Mononuclear cell (primary cell): Measurements from ENCODE around the gene ARHGEF19. TPM values are rescaled to one million over a fixed set of nuclear protein-coding genes. Genes with fewer than 3 reads are reported as not detected.
"Not testable (repeated sequence)": the region's sequence is repeated elsewhere in the genome, so short reads cannot be mapped to it uniquely, and the experiment has no call there.

Source experiments
- H3K27me3 ChIP-seq: 2 replicates; pipeline ENCODE4 v1.6.0; 2011; ENCODE audit warnings: low read length, control low read depth; ENCODE audit not compliant: insufficient read depth
- H3K4me1 ChIP-seq: 2 replicates; pipeline ENCODE4 v1.5.1; 2011; ENCODE audit warnings: mild to moderate bottlenecking, low read length, control low read depth; ENCODE audit not compliant: insufficient read depth
- H3K4me3 ChIP-seq: 2 replicates; pipeline ENCODE4 v1.5.1; 2011; ENCODE audit warnings: mild to moderate bottlenecking, low read length, moderate library complexity
- H3K9me3 ChIP-seq: 2 replicates; pipeline ENCODE4 v1.5.1; 2011; ENCODE audit warnings: low read depth, mild to moderate bottlenecking, control low read depth, low read length
- total RNA-seq: library from RNA; depleted of rRNA; stranded (reverse); fragments of >200 nt; gene quantifications from one replicate; pipeline ENCODE4 v1.2.3, GENCODE V29; 2012

Gene ARHGEF19
- total RNA-seq, 1 donor, result 1.9 TPM

DNA sequence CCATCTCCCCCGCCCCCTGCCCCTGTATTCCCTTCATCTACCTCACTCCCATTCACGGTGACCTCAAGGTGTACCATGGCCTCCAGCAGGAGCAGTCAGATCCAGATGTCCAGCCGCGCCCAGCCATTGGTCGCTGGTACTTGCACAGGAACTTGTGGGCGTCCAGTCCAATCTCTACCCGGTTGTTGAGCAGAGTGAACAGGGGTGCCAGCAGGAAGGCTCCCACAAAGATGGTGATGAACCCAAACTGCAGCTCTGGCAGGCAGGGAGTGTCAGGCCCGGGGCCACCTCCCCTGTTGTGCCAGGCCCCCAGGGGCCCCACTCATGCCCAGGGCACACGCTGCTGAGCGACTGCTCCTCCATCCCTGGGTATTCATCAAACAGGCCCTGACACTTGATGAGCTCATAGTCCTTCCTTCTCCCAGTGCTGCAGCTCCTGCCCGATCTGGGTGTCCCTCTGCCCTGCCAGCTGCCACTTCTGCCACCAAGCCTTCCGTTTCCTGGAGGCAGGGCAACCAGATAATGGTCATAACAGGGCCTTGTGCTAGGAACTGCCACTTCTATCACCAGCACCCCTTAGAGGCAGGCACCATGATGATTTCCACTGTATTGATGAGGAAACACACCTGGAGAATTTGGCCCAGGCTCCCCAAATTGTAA is 5.7 kb upstream of the ARHGEF19 start:
- no peaks in the 10 kb centered on the region for H3K9me3 ChIP-seq
- no peak overlapping the region for H3K4me3 ChIP-seq
- no peaks in the 10 kb centered on the region for H3K27me3 ChIP-seq
- peaks cover 14% of the 10 kb centered on the region for H3K4me1 ChIP-seq

DNA sequence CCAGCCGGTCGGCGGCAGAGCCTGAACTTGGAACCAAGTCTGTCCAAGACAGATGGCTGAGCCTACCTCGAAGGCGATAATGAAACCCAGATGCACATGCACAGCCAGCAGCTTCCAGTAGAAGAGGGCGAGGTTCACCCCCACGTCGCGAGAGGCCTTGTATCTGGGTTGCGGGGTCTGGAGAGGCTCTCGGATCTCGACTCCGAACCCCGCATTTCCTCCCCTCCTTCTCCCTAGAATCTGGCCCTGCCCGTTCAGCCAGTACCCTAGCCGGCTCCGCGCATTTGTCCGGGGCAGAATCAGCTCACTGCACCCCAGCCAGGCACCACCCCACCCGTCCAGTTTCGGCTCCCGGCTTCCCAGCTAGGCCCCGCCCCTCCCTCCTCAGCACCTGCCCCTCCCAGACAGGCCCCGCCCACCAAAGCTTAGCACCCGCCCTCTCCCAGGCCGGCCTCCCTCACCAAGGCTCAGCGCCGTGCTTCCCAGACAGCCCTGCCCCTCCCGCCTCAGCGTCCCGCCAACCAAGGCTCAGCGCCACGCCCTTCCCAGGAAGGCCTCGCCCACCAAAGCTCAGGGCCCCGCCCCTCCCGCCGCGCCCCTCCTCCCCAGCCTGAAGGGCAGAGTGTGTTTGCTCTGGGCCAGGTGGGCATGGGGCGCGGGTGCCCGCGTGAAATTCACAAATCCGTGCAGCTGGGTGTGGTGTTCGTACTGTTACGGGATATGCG is 4.8 kb upstream of the ARHGEF19 start:
- no peaks in the 10 kb centered on the region for H3K9me3 ChIP-seq
- H3K4me1 ChIP-seq, result peaks cover 14% of the 10 kb centered on the region
- peak overlapping the region; percentile 40 for H3K4me3 ChIP-seq
- H3K27me3 ChIP-seq, result no peaks in the 10 kb centered on the region

DNA sequence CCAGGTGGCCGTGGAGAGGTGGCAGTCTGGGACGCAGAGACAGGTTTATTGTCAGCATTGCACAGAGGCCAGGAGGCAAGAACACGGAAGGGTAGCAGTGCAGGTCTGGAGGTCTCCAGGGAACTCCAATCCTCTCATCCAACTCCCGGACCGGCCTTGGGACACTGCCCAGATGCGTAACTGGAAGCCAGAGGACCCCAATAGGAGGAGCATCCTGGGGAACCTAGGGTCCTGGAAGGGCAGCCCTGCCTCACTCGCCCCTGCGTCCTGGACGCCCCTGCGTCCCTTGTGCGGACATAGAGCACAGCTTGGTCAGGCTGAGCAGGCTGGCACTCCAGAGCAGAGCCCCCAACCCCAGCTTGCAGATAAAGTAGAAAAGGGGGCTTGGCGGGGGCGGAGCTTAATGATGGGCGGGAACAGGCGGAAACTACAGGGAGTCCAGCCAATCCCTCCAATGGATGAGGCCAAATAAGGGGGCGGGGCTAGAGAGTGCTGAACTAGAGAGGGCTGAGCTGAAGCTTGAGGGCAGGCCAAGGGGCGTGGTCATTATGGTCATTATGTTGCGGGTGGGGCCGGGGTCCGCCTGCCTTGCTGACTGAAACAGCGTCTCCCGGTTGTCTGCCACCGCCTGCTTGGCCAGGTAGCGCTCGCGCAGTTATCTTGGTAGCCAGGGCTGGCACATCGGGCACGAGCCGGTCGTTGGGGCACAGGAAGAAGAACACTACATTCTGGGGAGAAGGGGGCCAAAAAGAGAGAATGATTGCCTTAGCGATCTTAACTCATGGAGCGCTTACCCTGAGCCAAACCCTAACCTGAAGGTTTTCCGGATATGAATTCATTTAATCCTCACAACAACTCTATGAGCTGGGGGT is 3.7 kb upstream of the ARHGEF19 start:
- peak overlapping the region; percentile 40 for H3K4me3 ChIP-seq

DNA sequence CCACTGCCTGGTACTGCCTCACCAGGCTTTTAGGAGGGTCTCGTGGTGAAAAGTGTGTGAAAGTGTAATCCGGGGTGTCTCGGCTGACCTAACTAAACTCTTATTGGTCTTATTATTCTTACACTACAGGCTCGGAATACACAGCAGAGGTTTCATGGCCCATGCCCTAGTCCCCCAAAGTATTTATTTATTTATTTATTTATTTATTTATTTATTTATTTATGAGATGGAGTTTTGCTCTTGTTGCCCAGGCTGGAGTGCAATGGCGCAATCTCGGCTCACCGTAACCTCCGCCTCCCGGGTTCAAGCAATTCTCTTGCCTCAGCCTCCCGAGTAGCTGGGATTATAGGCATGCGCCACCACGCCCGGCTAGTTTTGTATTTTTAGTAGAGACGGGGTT is 2.8 kb upstream of the ARHGEF19 start:
- H3K4me3 ChIP-seq, H3K9me3 ChIP-seq, H3K27me3 ChIP-seq: not testable (repeated sequence)
- peaks cover 14% of the 10 kb centered on the region for H3K4me1 ChIP-seq

More for the DNA sequence above, 3.7 kb upstream of the ARHGEF19 start:
- Histone ChIP-seq H3K9me3 (no peaks in the 10 kb centered on the region), H3K27me3 (no peaks in the 10 kb centered on the region), H3K4me1 (peaks cover 14% of the 10 kb centered on the region)

DNA sequence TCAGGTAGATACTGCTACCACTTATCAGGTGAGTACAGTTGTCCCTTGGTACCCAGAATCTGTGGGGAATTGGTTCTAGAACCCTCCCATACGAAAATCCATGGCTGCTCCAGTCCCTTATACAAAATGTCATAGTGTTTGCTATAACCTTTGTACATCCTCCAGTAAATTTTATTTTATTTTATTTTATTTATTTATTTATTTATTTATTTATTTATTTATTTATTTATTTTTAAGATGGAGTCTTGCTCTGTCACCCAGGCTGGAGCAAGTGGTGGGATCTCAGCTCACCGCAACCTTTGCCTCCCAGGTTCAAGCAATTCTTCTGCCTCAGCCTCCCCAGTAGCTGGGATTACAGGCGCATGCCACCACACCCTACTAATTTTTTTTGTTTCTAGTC is 1.1 kb upstream of the ARHGEF19 start:
- H3K4me1 ChIP-seq, result peaks cover 14% of the 10 kb centered on the region
- not testable (repeated sequence) for H3K9me3 ChIP-seq, H3K27me3 ChIP-seq, H3K4me3 ChIP-seq

DNA sequence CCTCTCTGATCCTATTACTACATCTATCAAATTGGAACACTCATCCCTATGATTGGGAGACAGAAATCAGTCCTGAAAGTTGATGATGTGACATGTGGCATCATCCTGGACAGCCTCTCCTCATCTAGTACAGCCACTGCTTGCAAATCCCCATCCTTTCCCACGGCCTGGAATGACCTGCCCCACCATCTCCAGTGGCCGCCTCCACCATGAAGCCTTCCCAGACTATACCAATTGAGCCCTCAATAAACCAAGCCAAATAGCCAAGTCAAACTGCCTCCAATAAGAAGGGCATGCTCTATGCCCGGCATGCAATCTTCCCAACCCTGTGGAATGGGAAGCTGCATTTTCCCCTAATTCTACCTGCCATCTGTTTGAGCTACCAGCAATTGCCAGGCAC is 561 bp upstream of the ARHGEF19 start:
- Histone ChIP-seq H3K9me3 (no peaks in the 10 kb centered on the region), H3K4me3 (no peak overlapping the region), H3K4me1 (peaks cover 14% of the 10 kb centered on the region)

DNA sequence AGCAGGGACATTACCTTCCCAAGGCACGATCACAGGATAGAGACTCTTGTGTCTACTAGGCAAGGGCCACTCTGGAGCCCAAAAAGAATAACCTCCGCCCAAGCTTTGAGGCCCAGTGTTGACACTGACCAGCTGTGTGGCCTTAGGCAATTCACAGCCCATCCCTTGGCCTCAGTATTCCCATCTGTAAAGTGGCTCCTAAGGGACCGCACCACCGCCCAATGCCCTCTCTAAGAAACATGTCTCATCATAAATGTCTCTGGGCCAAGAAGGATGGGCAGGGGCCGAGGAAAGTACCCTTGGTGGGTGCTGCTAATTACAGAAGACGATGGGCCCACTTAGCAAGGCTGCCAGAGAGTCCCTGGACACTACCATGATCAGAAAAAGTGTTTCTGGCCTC is 628 bp downstream of the ARHGEF19 start:
- Histone ChIP-seq H3K27me3 (no peaks in the 10 kb centered on the region), H3K9me3 (no peaks in the 10 kb centered on the region), H3K4me1 (peaks cover 19% of the 10 kb centered on the region), H3K4me3 (no peak overlapping the region)

More for the DNA sequence above, 561 bp upstream of the ARHGEF19 start:
- H3K27me3 ChIP-seq, result no peaks in the 10 kb centered on the region

DNA sequence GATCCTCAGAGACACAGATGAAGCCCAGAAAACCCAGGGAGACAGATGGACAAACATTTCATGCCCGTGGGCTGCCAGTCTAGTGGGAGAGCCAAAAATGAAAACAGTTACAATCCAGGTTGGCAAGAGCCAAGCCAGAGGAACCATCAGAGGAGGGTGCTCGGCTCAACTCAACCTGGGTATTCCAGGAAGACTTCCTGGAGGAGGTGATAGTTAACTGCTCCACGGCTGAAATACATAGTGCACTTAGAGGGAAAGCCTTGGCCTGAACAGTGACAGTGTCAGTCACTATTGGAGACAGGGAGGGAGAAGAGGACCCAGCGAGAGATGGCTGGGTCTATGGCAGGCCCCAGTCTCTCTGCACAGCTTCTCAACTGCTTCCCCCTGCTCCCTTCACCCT is 1.9 kb downstream of the ARHGEF19 start:
- no peak overlapping the region for H3K4me3 ChIP-seq
- peaks cover 15% of the 10 kb centered on the region for H3K4me1 ChIP-seq
- H3K9me3 ChIP-seq, result no peaks in the 10 kb centered on the region
- H3K27me3 ChIP-seq, result no peaks in the 10 kb centered on the region

DNA sequence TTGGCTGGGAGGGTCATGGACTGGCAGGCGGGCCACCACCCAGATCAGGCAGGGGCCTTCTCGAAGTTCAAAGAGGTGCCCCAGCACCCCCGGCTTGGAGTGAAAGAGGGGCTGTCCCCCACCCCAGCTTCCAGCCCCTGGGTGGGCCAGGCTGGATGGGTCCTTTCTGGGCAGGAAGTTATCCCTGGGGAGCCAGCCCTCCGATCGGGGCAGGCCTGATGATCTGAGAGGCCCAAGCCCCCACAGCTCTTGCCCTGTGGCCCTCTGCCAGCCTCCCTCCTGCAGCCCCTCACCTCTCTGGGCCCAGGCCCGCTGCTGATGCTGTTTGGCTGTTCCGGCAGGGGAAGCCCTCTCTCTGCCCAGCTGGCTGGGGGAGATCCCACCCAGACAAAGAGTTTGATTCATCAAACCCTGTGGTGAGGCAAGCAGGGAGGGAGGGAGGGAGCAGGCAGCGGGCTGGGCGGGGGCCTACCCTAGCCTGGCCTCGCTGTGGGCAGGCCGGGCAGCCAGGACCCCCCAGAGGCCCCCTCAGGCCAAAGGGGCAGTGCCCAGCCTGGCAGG is 2.5 kb downstream of the ARHGEF19 start:
- no peaks in the 10 kb centered on the region for H3K27me3 ChIP-seq
- no peaks in the 10 kb centered on the region for H3K9me3 ChIP-seq
- H3K4me3 ChIP-seq, result no peak overlapping the region
- peaks cover 15% of the 10 kb centered on the region for H3K4me1 ChIP-seq

DNA sequence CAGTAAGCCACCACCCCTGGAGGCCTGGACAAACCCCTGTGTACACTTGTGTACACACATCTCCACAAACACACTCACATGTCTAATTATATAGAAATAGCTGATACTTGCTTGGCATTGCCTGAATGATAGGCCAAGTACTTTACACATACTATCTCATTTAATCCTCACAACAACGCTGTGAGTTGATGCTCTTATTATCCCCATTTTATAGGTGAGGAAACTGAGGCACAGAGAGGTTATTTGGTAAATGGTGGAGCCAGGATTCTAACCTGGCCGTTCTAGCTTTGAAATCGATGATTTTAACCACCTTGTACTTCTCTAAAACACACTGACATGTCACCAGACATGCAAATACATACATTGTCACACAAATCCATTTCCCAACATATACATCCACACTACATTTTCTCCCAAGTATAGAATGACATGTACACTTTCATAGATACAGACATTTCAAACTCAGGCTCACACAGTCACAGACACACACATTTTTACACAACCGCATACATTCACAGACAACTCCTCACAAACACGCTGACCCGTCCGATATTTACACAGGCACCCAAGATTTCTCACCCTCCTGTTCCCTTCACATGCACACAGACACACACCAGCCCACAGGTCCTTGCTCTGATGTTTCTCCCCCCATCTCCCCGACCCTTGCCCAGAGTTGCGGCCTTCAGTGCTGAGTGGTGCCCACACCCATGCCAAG is 3.2 kb downstream of the ARHGEF19 start:
- no peaks in the 10 kb centered on the region for H3K27me3 ChIP-seq
- H3K4me1 ChIP-seq, result peaks cover 15% of the 10 kb centered on the region
- no peaks in the 10 kb centered on the region for H3K9me3 ChIP-seq
- H3K4me3 ChIP-seq, result no peak overlapping the region

DNA sequence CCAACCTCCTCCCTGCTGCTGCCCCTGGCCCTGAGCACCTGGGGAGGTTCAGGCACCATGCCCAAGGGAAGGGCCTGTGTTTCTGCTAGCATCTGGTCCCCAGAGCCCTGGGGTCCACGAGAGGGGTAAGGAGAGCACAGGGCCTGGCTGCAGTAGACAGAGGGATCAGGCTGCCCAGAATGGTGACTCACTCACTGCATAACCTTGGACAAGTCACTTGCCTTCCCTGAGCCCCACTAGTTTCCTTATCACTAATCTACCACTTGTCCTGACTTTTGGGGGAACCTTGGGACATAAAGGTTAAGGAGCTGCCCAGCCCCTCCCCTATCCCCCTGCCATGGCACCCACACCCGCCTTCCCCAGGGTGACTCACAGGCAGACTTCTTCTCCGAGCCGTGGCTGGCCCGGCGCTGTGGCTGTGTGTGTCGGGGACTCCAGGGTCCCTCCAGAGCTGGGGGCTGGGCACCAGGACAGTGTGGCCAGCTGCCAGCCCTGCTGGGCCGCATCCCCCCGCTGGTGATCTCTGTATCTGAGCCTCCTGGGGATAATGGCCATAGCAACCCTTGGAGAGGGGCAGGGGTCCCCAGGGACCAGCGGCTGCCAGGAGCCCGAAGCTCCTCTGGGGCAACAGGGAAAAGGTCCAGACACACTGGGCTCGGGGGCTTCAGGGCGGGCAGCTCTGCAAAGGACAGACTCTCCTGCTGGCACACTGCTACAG is 4.0 kb downstream of the ARHGEF19 start:
- Histone ChIP-seq H3K4me1 (peaks cover 15% of the 10 kb centered on the region), H3K4me3 (no peak overlapping the region), H3K9me3 (no peaks in the 10 kb centered on the region), H3K27me3 (no peaks in the 10 kb centered on the region)

DNA sequence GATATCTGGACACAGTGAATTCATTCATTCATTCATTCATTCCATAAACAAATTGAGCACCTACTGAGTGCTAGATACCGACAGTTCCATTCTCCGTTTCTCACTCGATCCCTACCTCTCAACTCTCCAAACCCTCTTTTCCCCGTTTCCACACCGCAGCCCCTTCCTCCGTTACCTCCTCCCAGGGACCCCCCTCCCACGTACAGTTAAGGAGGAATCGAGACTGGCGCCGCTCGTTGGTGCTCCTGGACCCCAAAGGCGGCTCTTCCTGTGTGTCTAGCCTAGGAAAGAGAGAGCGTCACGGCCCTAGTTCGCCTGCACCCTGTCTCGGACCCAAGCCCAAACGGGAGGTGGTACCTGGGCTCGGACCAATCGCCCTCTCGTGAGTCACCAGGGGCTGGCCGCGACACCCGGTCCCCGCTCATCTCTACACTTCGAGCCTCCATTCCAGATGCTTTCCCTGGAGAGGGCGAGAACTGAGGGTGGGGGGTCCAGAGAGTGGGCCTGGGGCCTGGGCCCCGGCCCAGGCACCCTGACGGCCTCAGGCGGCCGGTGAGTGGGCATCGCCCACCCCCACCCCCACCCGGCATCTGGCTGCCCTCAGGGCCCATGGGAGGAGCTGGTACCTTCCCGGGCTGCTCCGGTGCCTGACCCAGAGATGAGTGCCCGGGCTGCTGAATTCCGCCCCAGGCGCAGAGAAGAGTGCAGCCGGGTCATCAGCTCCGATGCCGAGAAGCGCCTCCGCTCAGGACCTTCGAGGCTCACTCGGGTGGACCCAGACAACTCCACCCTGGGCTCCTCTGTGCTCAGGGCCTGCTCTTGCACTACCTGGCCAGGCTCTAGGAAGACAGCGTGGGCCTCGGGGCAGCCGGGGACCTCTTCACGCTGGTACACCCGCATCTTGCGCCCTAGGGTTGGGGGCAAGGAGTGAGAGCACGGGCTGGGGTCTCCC is 4.9 kb downstream of the ARHGEF19 start:
- Histone ChIP-seq H3K4me1 (peaks cover 15% of the 10 kb centered on the region), H3K4me3 (peak overlapping the region; percentile 45), H3K9me3 (no peaks in the 10 kb centered on the region), H3K27me3 (no peaks in the 10 kb centered on the region)
